HepG2 (cell line): ENCODE results near the gene SPATA25. TPM values are rescaled to one million over a fixed set of nuclear protein-coding genes. Genes with fewer than 3 reads are reported as not detected.

Experiments
- EEA1 ChIP-seq: sonication (generic); formaldehyde crosslinking; IDR thresholded peaks from 2 replicates; pipeline ENCODE4 v1.5.1; 2020; ENCODE audit warnings: mild to moderate bottlenecking, missing genetic modification reagents, borderline replicate concordance
- FOSL2 ChIP-seq: sonication (generic); formaldehyde crosslinking; IDR thresholded peaks from 2 replicates; pipeline ENCODE4 v1.4.0; 2020; ENCODE audit warnings: missing genetic modification reagents
- GRHL1 ChIP-seq: sonication (generic); formaldehyde crosslinking; conservative IDR thresholded peaks from 2 replicates; pipeline ENCODE4 v1.8.0; 2022; ENCODE audit warnings: missing genetic modification reagents
- HOXA5 ChIP-seq: sonication (generic); formaldehyde crosslinking; IDR thresholded peaks from 2 replicates; pipeline ENCODE4 v1.4.0; 2020; ENCODE audit warnings: missing genetic modification reagents
- IKZF4 ChIP-seq: sonication (generic); formaldehyde crosslinking; IDR thresholded peaks from 2 replicates; pipeline ENCODE4 v1.5.1; 2020; ENCODE audit warnings: borderline replicate concordance, mild to moderate bottlenecking, low read depth, missing genetic modification reagents; ENCODE audit errors: not compliant biosample characterization
- JUN ChIP-seq: sonication (generic); formaldehyde crosslinking; IDR thresholded peaks from 2 replicates; pipeline ENCODE4 v1.4.0; 2020; ENCODE audit warnings: mild to moderate bottlenecking, missing genetic modification reagents
- PLRG1 ChIP-seq: fragments of 450-650 bp; conservative IDR thresholded peaks from 2 replicates; pipeline ENCODE4 v1.6.1; 2016
- RCOR2 ChIP-seq: IDR thresholded peaks from 2 replicates; pipeline ENCODE4 v1.6.1; 2016; ENCODE audit warnings: missing biosample characterization, missing genetic modification reagents
- RERE ChIP-seq: IDR thresholded peaks from 2 replicates; pipeline ENCODE4 v1.6.1; 2016; ENCODE audit warnings: low read depth, missing genetic modification reagents, missing compliant biosample characterization
- RNF2 ChIP-seq: fragments of 450-650 bp; conservative IDR thresholded peaks from 2 replicates; pipeline ENCODE4 v1.6.1; 2016; ENCODE audit warnings: low read depth
- XBP1 ChIP-seq: sonication (generic); formaldehyde crosslinking; IDR thresholded peaks from 2 replicates; pipeline ENCODE4 v1.5.0; 2020; ENCODE audit warnings: missing genetic modification reagents
- ZBTB10 ChIP-seq: sonication (generic); formaldehyde crosslinking; IDR thresholded peaks from 2 replicates; pipeline ENCODE4 v1.4.0; 2020; ENCODE audit warnings: missing genetic modification reagents, borderline replicate concordance
- ZFP91 ChIP-seq: sonication (generic); formaldehyde crosslinking; IDR thresholded peaks from 2 replicates; pipeline ENCODE4 v1.9.0; 2022; ENCODE audit warnings: missing genetic modification reagents, mild to moderate bottlenecking, borderline replicate concordance
- ZNF235 ChIP-seq: sonication (generic); formaldehyde crosslinking; IDR thresholded peaks from 2 replicates; pipeline ENCODE4 v1.8.1; 2023; ENCODE audit warnings: mild to moderate bottlenecking, missing genetic modification reagents, borderline replicate concordance
- ZNF350 ChIP-seq: sonication (generic); formaldehyde crosslinking; IDR thresholded peaks from 2 replicates; pipeline ENCODE4 v1.4.0; 2020; ENCODE audit warnings: mild to moderate bottlenecking, low read depth, missing genetic modification reagents, borderline replicate concordance
- ZNF414 ChIP-seq: sonication (generic); formaldehyde crosslinking; IDR thresholded peaks from 2 replicates; pipeline ENCODE4 v1.5.0; 2020; ENCODE audit warnings: missing genetic modification reagents
- polyA plus RNA-seq, 8 experiments: library from polyadenylated mRNA; depleted of rRNA in 3 of 8; stranded (reverse) in 7 of 8; unstranded in 1 of 8; fragments of >200 nt; fragmentation: Illumina TruSeq in 4 of 8; extraction: Trizol in 4 of 8; gene quantifications; 2 replicates each; pipeline versions ENCODE4 v1.2.1 to v1.2.3, GENCODE V29; 2011 to 2016; ENCODE audit warnings: low read depth in 4 of 8, missing spikeins in 1 of 8, mixed read lengths in 1 of 8; ENCODE audit not compliant: insufficient read depth in 1 of 8
- total RNA-seq, 5 experiments: library from RNA; depleted of rRNA; stranded (reverse); fragments of >200 nt; fragmentation: Illumina TruSeq; extraction: Trizol; gene quantifications; 2 replicates each; pipeline ENCODE4 v1.2.3, GENCODE V29; 2016; ENCODE audit warnings: low read depth in 1 of 5

Gene SPATA25
- total and polyA plus RNA-seq, 2 of the 13 experiments (the other 11 are each of a cell fraction or from before 2014, with no cell fraction given) = 4.8 to 7.6 TPM

- TF ChIP-seq RERE = peak; percentile 18; the same call in 1 of the 2 replicates
- TF ChIP-seq EEA1 (CRISPR knock-in tag) = no peak
- no peak for TF ChIP-seq GRHL1 (CRISPR knock-in tag)
- no peak for TF ChIP-seq RNF2
- TF ChIP-seq PLRG1 = no peak
- 0 out of 2 replicates have a peak, but pooled peaks have one; percentile 3 for TF ChIP-seq HOXA5 (CRISPR knock-in tag)
- TF ChIP-seq IKZF4 (CRISPR knock-in tag) = no peak
- TF ChIP-seq ZNF350 (CRISPR knock-in tag) = peak; percentile 39; the same call in 1 of the 2 replicates
- TF ChIP-seq RCOR2 (CRISPR knock-in tag) = no peak; the same call in 1 of the 2 replicates
- no peak for TF ChIP-seq ZBTB10 (CRISPR knock-in tag)
- TF ChIP-seq XBP1 (CRISPR knock-in tag) = no peak
- no peak for TF ChIP-seq JUN (CRISPR knock-in tag)
- no peak for TF ChIP-seq ZNF235 (CRISPR knock-in tag)
- TF ChIP-seq FOSL2 (CRISPR knock-in tag) = 0 out of 2 replicates have a peak, but pooled peaks have one; percentile 27
- TF ChIP-seq ZFP91 (CRISPR knock-in tag) = no peak
- TF ChIP-seq ZNF414 = no peak
Observed at GRCh38 chr20:45921337-45922189, 34.1 kb upstream of the SPATA25 start (continued).
